BE2C (cell line): Measurements from ENCODE around the gene GRID1.

Experiments used
- DNase-seq: peaks from one replicate; pipeline ENCODE4 v3.0.0-alpha.2; 2020
- H3K27me3 ChIP-seq: fragments of 250-450 bp; sonication (Bioruptor Pico); 2 replicates; pipeline ENCODE4 v1.5.1; 2020; ENCODE audit warnings: mild to moderate bottlenecking
- H3K36me3 ChIP-seq: fragments of 250-450 bp; sonication (Bioruptor Pico); 2 replicates; pipeline ENCODE4 v1.5.1; 2020; ENCODE audit warnings: mild to moderate bottlenecking
- H3K4me1 ChIP-seq: fragments of 250-450 bp; sonication (Bioruptor Pico); 2 replicates; pipeline ENCODE4 v1.5.1; 2020
- H3K4me3 ChIP-seq: 2 replicates; pipeline ENCODE4 v1.5.1; 2011; ENCODE audit warnings: low read depth, low read length
- H3K9me3 ChIP-seq: fragments of 250-450 bp; sonication (Bioruptor Pico); 2 replicates; pipeline ENCODE4 v1.5.1; 2020
- TF ChIP-seq, protein P1 (sequence below): IDR thresholded peaks from 2 replicates; pipeline ENCODE4 v1.5.1; 2012; ENCODE audit warnings: mild to moderate bottlenecking, low read depth, low read length

Gene GRID1

DNA sequence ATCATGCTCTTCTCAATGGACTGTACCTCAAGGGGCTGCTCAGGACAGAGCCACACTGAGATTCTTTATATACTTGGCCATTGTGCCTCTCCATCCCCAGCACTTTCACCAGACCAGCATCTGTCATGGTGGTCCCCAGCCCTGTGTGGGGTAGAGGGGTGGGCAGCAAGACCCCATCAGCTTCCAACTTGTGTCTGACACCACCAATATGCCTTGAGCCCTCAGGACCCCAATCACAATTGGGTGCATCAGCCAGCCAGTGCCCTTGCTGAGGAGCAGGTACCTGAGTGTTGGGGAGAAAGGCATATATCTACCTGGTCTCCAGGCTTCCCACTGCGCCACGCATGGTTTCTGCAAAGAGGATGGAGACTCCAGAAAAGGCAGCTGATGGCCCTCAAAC lies 56.3 kb downstream of the GRID1 start:
- H3K4me3 ChIP-seq, result no peak overlapping the region
- DNase-seq, result no peak
- no peaks in the 10 kb centered on the region for H3K9me3 ChIP-seq
- peaks cover 53% of the 10 kb centered on the region for H3K4me1 ChIP-seq
- H3K36me3 ChIP-seq, result no peaks in the 10 kb centered on the region
- no peaks in the 10 kb centered on the region for H3K27me3 ChIP-seq
- TF ChIP-seq, protein P1, sequence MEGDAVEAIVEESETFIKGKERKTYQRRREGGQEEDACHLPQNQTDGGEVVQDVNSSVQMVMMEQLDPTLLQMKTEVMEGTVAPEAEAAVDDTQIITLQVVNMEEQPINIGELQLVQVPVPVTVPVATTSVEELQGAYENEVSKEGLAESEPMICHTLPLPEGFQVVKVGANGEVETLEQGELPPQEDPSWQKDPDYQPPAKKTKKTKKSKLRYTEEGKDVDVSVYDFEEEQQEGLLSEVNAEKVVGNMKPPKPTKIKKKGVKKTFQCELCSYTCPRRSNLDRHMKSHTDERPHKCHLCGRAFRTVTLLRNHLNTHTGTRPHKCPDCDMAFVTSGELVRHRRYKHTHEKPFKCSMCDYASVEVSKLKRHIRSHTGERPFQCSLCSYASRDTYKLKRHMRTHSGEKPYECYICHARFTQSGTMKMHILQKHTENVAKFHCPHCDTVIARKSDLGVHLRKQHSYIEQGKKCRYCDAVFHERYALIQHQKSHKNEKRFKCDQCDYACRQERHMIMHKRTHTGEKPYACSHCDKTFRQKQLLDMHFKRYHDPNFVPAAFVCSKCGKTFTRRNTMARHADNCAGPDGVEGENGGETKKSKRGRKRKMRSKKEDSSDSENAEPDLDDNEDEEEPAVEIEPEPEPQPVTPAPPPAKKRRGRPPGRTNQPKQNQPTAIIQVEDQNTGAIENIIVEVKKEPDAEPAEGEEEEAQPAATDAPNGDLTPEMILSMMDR, result no peak

DNA sequence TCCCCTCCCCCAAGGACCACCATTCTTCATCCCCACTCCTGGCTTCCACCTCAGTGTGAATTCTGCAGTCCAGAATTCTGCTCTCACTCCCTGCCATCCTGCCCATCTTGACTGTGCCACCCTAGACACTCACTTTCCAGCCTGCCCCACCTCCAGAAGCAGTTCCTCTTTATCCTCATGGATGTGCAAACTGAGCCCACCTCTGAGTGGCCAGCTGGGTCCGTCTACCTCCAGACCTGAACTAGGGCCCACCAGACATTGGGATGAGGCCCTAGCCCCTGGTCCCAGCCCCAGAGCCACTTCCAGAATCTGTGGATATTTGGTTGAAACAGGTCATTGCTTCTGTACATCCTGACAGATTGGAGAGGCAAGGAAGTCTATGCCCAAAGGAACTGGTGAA lies 58.5 kb downstream of the GRID1 start:
- no peak for DNase-seq
- H3K9me3 ChIP-seq, result no peaks in the 10 kb centered on the region
- peaks cover 46% of the 10 kb centered on the region for H3K4me1 ChIP-seq
- TF ChIP-seq, protein P1, result no peak
- H3K36me3 ChIP-seq, result no peaks in the 10 kb centered on the region
- H3K27me3 ChIP-seq, result no peaks in the 10 kb centered on the region
- H3K4me3 ChIP-seq, result no peak overlapping the region

DNA sequence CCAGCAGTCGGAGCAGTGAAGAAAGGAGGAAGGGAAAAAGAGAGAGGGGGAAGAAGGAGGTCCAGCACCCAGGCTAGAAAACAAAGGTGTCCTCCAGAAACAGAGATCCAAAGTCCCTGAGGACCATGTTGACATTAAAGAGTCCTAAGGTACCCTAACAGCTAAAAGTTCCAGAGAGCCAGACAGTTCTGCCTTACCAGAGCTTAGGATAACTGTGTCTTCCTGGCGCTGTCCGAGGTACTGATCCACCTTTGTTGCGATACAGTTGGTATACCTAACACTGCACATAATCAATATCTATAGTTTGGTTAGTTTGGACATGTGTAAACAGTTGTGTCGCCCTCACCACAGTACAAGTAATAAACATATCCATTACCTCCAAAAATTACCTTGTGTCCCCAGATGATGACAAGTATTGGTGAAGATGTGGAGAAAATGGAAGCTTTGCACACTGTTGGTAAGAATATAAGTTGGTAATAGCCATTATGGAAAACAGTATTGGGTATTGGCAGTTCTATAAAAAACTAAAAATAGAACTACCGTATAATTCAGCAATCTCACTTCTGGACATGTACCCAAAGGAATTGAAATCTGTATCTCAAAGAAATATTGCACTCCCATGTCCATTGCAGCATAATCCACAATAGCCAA lies 59.8 kb downstream of the GRID1 start:
- Histone ChIP-seq H3K27me3 (no peaks in the 10 kb centered on the region), H3K4me1 (peaks cover 38% of the 10 kb centered on the region), H3K4me3 (no peak overlapping the region), H3K9me3 (no peaks in the 10 kb centered on the region), H3K36me3 (no peaks in the 10 kb centered on the region; the same call in 1 of the 2 replicates)
- TF ChIP-seq, protein P1, result no peak
- no peak for DNase-seq

DNA sequence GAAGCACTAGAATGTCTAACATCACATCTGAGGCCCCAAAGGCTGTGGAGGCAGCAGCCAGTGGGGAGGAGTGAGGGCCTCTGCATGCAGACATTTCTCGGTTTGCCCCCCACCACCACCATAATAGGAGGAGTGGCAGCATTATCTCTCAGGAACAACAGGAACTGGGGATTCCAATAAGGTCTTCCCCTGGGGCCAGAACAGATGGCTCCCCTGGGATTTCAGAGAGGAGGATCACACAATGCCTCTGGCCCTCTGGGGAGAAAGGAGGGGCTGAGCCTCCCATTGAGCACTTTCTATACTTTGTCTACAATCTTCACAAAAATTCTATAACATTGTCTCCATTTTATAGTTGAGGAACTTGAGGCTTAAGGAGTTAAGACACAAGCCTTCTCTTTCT lies 61.1 kb downstream of the GRID1 start:
- peaks cover 29% of the 10 kb centered on the region for H3K4me1 ChIP-seq
- no peak overlapping the region for H3K4me3 ChIP-seq
- TF ChIP-seq, protein P1, result no peak
- DNase-seq, result peak; percentile 44
- no peaks in the 10 kb centered on the region for H3K27me3 ChIP-seq
- H3K36me3 ChIP-seq, result no peaks in the 10 kb centered on the region; the same call in 1 of the 2 replicates
- H3K9me3 ChIP-seq, result no peaks in the 10 kb centered on the region

DNA sequence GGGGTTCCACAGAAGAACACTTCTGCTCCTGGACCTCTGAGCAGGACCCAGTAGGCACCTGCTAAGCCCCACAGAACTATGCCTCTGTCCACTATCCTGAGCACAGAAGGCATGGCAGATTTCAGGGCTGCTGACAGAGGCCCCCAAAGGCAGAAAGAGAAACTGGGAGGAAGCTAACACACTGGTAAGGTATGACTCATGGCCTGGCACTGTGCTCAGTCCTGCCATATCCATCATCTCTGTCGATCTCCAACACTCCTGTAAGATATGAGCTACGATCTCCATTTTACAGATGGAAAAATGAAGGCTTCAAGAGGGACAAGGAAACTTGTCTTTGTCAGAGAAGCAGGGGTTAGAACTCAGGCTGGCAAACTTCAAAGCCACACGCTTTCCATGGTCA lies 62.2 kb downstream of the GRID1 start:
- TF ChIP-seq, protein P1, result no peak
- peaks cover 28% of the 10 kb centered on the region for H3K4me1 ChIP-seq
- no peaks in the 10 kb centered on the region; the same call in 1 of the 2 replicates for H3K36me3 ChIP-seq
- H3K27me3 ChIP-seq, result no peaks in the 10 kb centered on the region
- no peaks in the 10 kb centered on the region for H3K9me3 ChIP-seq
- no peak overlapping the region for H3K4me3 ChIP-seq
- DNase-seq, result no peak

DNA sequence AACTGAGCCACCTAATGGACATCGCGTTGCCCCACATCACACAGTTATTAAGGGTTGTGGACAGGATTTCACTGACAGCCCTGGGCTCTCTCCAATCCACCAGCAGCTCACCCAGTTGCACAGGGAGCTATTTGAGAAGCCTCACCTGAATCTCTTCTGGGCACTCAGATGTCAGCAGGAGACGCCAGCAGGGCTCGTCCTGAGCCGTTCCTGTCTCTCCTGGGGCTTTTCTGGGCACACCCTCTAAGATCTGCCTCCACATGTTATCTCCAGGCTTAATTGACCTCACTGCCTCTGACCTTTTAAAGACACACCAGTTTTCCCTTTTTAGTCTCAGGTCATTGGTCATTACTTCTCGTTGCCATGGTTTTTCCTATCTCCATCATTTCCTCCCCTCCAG lies 63.0 kb downstream of the GRID1 start:
- no peak for DNase-seq
- TF ChIP-seq, protein P1, result no peak
- H3K36me3 ChIP-seq, result no peaks in the 10 kb centered on the region; the same call in 1 of the 2 replicates

More for the DNA sequence above, 63.0 kb downstream of the GRID1 start:
- Histone ChIP-seq H3K9me3 (no peaks in the 10 kb centered on the region), H3K4me3 (no peak overlapping the region), H3K4me1 (peaks cover 28% of the 10 kb centered on the region), H3K27me3 (no peaks in the 10 kb centered on the region)
